Measurements from ENCODE around the gene RIOX2.

The RIOX2 gene

DNA sequence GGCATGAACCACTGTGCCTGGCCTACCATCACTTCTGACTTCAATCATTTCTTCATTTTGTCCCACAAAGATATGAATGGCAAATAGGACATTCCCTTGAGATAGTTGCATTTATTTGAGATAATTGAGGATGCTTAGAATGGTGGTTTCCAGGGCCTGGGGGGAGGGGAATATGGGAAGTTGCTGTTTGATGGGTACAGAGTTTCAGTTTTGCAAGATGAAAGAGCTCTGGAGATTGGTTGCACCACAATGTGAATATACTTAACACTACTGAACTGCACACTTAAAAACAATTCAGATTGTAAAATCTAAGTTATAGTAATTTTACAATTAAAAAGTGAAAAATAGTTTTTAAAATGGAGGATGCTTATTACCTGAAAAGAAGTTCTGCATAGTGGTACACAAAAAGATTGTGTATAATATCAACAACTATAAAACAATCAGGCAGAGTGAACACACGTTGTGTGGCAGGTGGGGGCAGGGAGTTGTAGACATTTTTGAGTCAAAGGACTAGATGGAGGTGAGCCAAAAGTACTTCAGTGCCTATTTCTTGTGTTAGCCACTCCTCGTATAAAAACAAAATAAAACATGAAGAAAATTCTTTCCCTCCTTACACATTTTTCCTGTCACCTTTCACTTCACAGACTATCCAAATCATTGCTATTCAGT is 18.5 kb upstream of the RIOX2 start:
- no peak for DNase-seq (ENCODE audit: low read depth, low spot score)

DNA sequence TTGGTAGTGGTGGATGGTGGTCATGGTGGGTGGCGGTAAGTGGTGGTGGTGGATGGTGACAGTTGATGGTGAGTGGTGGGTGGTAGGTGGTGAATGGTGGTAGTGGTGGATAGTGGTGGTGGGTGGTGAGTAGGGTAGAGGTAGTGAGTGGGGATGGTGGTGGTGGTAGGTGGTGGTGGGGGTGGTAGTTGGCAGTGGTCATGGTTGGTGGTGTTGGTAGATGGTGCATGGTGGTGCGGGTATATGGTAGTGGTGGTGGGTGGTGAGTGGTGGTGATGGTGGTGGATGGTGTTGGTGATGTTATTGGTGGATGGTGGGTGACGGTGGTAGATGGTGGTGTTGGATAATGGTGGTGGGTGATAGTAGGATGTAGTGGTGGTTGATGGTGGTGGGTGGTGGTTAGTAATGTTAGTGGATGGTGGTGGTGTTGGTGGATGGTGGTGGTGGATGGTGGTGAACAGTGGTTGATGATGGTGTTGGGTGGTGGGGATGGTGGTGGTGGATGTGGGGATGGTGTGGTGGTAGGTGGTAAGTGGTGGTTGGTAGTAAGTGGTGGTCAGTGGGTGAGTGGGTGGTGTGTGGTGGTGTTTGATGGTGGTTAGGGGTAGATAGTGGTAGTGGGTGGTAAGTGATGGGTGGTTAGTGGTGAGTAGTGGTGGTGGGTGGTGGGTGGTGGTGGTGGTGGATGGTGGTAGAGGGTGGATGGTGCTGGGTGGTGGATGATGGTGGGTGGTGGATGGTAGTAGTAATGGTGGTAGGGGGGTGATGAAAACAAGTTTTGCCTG is 16.7 kb upstream of the RIOX2 start:
- no peak for DNase-seq (ENCODE audit: low read depth, low spot score)

GRCh38 chr3:97987306-97987705 is 15.1 kb upstream of the RIOX2 start:
- no peak for DNase-seq (ENCODE audit: low read depth, low spot score)

DNA sequence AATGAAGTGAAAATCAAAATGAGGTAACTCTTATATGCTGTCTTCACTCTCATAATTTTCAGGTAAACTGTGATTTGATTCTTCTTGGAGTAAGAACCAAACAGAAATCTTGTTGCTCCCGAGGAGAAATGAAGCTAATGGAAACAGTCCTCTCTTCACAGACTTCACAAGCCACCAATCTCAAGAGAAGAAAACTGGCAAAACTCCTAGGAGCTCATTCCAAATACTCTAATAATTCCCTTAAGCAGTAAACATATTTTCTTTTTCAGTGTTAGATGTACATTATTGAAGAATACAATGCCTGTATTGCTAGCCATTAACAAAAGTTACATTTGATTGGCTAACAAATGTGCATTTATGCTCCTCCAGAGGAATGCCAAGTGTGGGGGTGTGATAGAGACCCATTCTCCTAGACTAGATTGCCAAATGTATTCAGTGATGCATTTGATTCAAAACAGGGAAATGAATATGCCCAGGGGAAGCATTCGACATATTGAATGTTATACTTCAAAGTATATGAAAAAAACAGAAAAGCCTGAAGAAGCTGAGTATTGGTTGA is 11.8 kb upstream of the RIOX2 start:
- DNase-seq (ENCODE audit: low read depth, low spot score): no peak

DNA sequence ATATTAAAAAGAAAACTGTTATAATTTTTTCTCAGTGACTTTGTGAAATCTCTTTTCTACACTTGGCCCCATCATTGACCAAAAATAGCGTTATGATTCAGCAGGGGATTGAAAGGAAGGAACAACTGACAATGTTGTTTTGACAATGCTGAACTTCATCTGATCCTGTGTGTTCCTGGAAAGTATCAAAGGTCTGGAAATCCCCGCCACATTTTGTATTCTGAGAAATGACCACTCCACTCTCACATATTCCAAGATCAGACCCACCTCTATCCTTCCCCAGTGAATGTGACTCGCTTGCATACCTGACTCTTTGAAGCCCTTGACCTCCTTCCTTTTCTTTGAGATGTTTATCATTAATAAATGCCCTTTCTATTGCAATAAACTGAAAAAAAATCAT is 9.7 kb upstream of the RIOX2 start:
- DNase-seq (ENCODE audit: low read depth, low spot score): no peak

DNA sequence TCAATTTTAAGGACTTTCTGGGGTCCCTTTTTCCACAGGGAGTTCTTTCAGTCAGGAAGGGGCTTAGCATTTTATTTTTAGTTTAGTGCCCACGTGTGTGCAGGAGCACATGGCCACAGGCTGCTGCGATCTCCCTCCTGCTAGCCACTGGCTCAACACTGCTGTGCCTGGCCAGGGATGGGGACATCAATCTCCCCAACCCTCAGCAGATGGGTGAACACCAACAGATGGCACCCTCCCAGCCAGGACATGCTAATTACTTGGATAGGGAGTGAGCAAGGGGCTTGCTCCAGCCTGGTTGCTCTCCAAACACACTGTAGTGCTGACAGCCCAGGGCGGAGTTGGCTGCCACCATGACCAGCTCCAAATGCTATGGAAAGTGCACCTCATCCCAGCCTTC is 7.4 kb upstream of the RIOX2 start:
- no peak for DNase-seq (ENCODE audit: low read depth, low spot score)

DNA sequence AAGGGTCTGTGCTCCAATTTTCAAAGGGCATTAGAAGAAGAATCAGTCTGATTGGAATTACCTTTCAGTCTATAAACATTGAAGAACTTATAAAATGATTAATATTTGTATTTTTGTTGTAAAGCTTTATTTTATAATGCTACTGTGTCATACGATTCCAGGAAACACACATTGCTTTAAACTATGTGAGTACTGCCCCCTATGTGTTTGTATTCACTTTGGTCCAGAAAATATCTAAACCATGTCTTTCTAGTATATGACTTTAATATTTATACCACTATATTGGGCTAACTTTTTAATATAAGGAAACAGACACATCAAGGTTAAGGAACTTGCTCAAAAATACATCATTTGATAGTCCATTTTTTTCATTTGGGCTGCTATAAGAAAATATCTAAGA is 3.2 kb upstream of the RIOX2 start:
- no peak for DNase-seq (ENCODE audit: low read depth, low spot score)

GRCh38 chr3:97974996-97975395 is 2.8 kb upstream of the RIOX2 start:
- DNase-seq (ENCODE audit: low read depth, low spot score): no peak

DNA sequence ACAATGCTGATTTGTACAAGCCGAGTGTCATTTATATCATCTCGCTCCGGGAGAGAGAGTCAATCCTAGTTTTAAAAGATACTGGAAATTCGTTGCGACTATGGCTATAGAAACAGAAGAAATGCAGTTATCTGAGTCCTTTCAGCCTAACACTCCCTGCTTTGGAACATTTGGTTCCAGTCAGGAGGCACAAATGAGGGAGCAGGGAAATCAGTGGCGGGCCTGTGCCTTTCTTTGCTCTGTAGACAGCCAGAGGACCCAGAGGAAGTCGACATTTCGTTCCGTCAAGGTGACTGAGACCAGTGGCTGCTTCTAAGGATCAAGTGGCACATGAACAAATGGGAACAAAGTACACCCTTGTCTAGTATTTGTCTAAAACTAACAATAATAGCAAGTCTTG is 745 bp upstream of the RIOX2 start:
- DNase-seq (ENCODE audit: low read depth, low spot score): no peak

DNA sequence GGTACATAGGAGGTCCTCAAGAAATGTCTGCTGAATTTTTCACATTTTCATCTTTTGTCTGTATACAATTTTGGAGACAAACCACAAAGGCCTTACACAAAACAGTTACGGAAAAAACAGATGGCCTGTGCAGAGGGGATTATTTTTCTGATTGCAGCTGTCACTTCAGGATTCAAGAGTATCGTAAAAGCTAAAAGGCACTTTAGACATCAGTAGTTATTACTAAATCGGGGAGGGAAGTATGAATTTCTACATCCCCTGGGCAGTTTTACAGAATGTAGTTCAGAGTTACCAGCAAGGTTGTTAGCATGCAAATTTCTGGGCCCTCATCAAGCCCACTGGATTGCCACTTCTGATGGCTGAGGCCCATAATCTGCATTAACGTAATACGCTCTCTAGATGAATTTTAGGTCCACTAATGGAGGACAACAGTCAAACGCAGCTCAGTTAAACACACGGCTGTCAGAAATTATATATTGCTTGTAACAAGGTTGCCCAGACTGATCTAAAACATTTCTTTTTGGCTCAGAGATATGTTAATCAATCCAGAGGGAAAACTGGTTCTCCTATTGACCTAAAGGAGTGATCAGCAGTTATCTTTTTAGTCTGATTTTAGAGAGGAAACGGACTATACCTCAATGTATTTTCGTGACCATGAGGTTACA is 1.1 kb downstream of the RIOX2 start:
- no peak for DNase-seq (ENCODE audit: low read depth, low spot score)

DNA sequence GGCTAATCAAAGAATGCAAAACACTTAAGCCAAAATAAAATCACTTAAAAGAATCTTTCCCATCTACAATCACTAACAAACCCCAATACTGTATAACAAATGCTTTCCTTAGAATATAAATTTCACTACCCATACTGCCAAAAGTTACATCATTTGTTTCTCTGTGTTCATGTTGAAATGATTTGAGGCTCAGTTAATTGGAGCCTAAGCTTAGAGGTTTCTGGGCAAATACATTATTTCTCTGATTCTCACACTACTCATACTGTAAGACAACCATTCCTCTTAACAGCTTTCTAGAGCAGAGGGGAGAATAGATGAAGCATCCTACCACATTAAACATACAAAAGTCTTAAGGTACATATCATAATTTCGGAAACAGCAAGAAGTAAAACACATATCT is 2.1 kb downstream of the RIOX2 start:
- DNase-seq (ENCODE audit: low read depth, low spot score): no peak

GRCh38 chr3:97969541-97969940 is 2.7 kb downstream of the RIOX2 start:
- no peak for DNase-seq (ENCODE audit: low read depth, low spot score)

GRCh38 chr3:97968376-97968775 is 3.9 kb downstream of the RIOX2 start:
- DNase-seq (ENCODE audit: low read depth, low spot score): no peak

- DNase-seq (ENCODE audit: low read depth, low spot score): no peak
Measured at GRCh38 chr3:97967966-97968365, 4.3 kb downstream of the RIOX2 start.

DNA sequence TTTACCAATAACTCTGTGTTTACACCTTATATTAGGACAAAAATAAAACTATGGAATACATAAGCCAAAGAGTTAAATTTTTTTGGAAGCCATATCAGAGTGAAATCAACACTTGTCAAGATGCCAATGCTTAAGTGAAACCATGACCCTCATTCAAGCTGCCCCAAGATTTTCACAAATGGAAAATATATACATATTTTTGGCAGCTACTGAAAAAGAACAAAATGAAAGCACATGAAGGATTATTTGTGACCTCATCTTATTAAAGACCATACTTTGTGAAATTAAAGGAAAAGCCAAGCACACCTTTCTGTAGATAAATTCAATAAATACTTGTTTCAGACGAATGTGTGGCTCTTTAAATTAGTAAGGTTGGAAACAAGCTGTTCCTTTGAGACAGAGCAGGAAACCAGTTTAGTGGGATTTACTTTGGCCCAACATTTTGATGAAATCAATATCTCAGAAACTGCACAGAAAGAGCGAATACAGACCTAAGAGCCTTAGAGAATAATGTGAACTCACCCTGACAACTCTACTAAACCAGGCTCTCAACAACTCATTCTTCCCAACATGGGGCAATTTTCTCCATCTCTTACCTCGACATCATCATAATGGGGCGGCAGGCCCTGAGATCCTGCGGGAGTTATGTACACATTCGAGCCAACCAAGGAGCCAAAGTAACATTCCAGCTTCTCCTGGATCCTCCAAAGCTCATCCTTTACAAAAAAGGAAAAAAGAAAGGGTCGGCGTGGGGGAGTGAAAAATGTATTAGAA is 11.1 kb downstream of the RIOX2 start:
- no peak for DNase-seq (ENCODE audit: low read depth, low spot score)

DNA sequence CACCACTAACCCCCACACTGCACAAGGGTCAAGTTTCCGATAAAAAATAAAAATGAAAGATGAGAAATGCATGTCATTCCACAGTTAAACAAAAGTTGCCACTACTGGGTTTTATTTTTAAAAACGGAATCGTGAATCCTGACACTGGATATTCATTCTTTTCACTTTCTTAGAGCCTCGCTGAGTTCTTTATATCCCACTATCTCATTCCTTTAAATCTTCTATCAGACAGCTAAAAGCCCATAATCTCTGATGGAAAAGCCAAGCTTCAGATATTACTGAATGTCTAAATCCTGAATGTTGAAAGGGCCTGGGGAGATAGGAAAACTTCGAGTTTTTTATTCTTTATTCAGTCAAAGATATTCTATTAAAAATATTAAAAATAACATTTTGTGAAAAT is 11.7 kb downstream of the RIOX2 start:
- no peak for DNase-seq (ENCODE audit: low read depth, low spot score)

- DNase-seq (ENCODE audit: low read depth, low spot score): no peak
Measured at GRCh38 chr3:97959872-97960271, 12.4 kb downstream of the RIOX2 start.

DNA sequence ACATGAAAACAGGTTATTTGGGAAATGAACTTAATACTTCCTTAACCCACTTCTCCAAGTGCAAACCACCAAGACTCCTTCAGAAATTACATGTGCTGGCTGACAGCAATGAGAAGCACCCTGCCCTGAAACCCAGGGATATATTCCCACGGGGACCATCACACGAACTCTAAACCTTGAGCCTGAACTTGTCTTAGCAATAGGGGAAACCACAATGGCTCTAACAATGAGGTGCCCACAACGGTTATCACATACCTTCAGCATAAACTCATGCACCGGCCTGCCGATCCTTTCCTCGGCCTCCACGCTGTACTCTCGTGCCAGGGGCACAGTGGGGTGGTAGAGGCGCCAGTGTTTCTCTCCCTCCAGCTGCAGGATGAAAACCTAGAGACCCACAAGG is 13.4 kb downstream of the RIOX2 start:
- DNase-seq (ENCODE audit: low read depth, low spot score): no peak

- DNase-seq (ENCODE audit: low read depth, low spot score): no peak
Measured at GRCh38 chr3:97958396-97958795, 13.8 kb downstream of the RIOX2 start.

GRCh38 chr3:97957617-97958311 is 14.5 kb downstream of the RIOX2 start:
- no peak for DNase-seq (ENCODE audit: low read depth, low spot score)

GRCh38 chr3:97956051-97956450 is 16.2 kb downstream of the RIOX2 start:
- no peak for DNase-seq (ENCODE audit: low read depth, low spot score)

All from smooth muscle cell of the brain vasculature (primary cell).